ENCODE results near the gene ABHD17A. TPM values are rescaled to one million over a fixed set of nuclear protein-coding genes. Genes with fewer than 3 reads are reported as not detected.

ABHD17A gene
- total and polyA plus RNA-seq, 2 donors (not counting 1 experiment from before 2014, with no cell fraction given): 23.0 to 74.5 TPM

DNA sequence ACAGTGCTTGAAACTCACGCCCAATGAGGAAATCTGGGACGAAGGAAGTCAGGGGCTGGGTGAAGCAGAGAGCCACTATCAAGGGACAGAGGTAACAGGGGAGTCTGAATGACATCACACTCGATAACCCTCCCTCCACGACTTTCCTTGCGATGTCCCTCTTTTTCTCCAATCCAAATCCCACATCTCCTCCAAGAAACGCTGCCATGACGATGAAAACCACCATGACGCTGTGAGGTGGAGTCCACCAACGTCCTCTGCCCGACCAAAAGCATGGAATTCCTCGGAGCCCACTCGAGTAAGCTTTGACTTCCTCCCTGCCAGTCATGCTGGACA is 38.0 kb downstream of the ABHD17A start:
- DNase-seq (ENCODE audit: low read depth in 2 of 2): peak in 1 of 2 donors; percentile 50
- Histone ChIP-seq H3K9ac (ENCODE audit: insufficient read depth, low read length) (peak overlapping the region; percentile 100), H3K9me3 (ENCODE audit: control insufficient read depth, insufficient read depth, low read depth, low read length) (no peaks in the 10 kb centered on the region), H3K79me2 (ENCODE audit: control insufficient read depth, insufficient read depth, low read length) (peaks cover 57% of the 10 kb centered on the region), H3K4me1 (ENCODE audit: control insufficient read depth, extremely low read depth, insufficient read depth, low read length) (peaks cover 10% of the 10 kb centered on the region), H3K4me3 (replicated peaks in 1 of 4; ENCODE audit: control extremely low read depth in 1 of 4, insufficient read depth in 1 of 4, low read depth in 3 of 4, low read length in 4 of 4) (peak overlapping the region; percentile 81 to 91 (median 86)), H2AFZ (ENCODE audit: low read length) (no peak overlapping the region), H4K20me1 (ENCODE audit: control insufficient read depth, extremely low read depth, insufficient read depth, low read length) (no peaks in the 10 kb centered on the region), H3K27me3 (ENCODE audit: control insufficient read depth, insufficient read depth, low read length) (no peaks in the 10 kb centered on the region), H3K27ac (ENCODE audit: insufficient read depth, low read length) (peak overlapping the region; percentile 95), H3K4me2 (ENCODE audit: extremely low read depth, insufficient read depth, low read length) (peak overlapping the region; percentile 97), H3K36me3 (ENCODE audit: control insufficient read depth, insufficient read depth, low read length) (peaks cover 9% of the 10 kb centered on the region)
- no peak for TF ChIP-seq EZH2 (IDR thresholded peaks at IDR 0.05; ENCODE audit: low read length, missing control alignments)
- TF ChIP-seq, protein P1, sequence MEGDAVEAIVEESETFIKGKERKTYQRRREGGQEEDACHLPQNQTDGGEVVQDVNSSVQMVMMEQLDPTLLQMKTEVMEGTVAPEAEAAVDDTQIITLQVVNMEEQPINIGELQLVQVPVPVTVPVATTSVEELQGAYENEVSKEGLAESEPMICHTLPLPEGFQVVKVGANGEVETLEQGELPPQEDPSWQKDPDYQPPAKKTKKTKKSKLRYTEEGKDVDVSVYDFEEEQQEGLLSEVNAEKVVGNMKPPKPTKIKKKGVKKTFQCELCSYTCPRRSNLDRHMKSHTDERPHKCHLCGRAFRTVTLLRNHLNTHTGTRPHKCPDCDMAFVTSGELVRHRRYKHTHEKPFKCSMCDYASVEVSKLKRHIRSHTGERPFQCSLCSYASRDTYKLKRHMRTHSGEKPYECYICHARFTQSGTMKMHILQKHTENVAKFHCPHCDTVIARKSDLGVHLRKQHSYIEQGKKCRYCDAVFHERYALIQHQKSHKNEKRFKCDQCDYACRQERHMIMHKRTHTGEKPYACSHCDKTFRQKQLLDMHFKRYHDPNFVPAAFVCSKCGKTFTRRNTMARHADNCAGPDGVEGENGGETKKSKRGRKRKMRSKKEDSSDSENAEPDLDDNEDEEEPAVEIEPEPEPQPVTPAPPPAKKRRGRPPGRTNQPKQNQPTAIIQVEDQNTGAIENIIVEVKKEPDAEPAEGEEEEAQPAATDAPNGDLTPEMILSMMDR (conservative IDR thresholded peaks at IDR 0.05 in 1 of 2, IDR thresholded peaks at IDR 0.05 in 1 of 2; ENCODE audit: low read depth in 1 of 2, low read length in 2 of 2): no peak

DNA sequence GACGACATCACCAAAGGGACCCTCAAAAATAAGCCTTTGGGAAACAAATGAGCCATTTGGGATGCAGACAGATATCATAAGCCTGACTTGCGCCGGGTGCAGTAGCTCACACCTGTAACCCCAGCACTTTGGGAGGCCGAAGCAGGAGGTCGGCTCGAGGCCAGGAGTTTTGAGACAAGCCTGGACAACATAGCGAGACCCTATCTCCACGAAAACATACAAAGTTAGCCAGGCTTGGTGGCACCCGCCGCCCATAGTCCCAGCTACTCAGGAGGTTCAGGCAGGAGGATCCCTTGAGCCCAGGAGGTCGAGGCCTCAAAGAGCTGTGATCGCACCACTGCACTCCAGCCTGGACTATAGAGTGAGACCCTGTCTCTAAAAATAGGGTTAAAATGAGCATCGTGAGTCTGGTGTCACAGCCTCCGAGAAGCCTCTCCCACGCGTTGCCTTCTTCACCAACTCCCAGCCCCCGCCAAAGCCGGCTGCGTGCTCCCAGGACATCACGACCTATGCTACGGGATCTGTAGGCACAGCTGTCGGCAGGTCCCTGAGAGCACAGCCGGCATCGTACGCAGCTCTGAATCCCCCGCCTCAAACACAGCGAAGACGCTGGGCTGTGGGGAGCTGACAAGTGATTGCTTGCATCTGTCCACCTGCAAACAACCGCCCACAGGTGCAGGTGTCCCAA is 38.6 kb downstream of the ABHD17A start:
- TF ChIP-seq, protein P1 (conservative IDR thresholded peaks at IDR 0.05 in 1 of 2, IDR thresholded peaks at IDR 0.05 in 1 of 2; ENCODE audit: low read depth in 1 of 2, low read length in 2 of 2): no peak
- TF ChIP-seq EZH2 (IDR thresholded peaks at IDR 0.05; ENCODE audit: low read length, missing control alignments): no peak
- Histone ChIP-seq H3K4me1 (ENCODE audit: control insufficient read depth, extremely low read depth, insufficient read depth, low read length) (peaks cover 5% of the 10 kb centered on the region), H3K27ac (ENCODE audit: insufficient read depth, low read length) (peak overlapping the region; percentile 95), H2AFZ (ENCODE audit: low read length) (no peak overlapping the region), H3K9me3 (ENCODE audit: control insufficient read depth, insufficient read depth, low read depth, low read length) (no peaks in the 10 kb centered on the region), H3K9ac (ENCODE audit: insufficient read depth, low read length) (peak overlapping the region; percentile 26), H4K20me1 (ENCODE audit: control insufficient read depth, extremely low read depth, insufficient read depth, low read length) (no peaks in the 10 kb centered on the region), H3K79me2 (ENCODE audit: control insufficient read depth, insufficient read depth, low read length) (peaks cover 62% of the 10 kb centered on the region), H3K27me3 (ENCODE audit: control insufficient read depth, insufficient read depth, low read length) (no peaks in the 10 kb centered on the region), H3K4me2 (ENCODE audit: extremely low read depth, insufficient read depth, low read length) (peak overlapping the region; percentile 97), H3K4me3 (replicated peaks in 1 of 4; ENCODE audit: control extremely low read depth in 1 of 4, insufficient read depth in 1 of 4, low read depth in 3 of 4, low read length in 4 of 4) (peak overlapping the region; percentile 81 to 91 (median 86)), H3K36me3 (ENCODE audit: control insufficient read depth, insufficient read depth, low read length) (peaks cover 9% of the 10 kb centered on the region)
- no peak for DNase-seq (ENCODE audit: low read depth in 2 of 2)

DNA sequence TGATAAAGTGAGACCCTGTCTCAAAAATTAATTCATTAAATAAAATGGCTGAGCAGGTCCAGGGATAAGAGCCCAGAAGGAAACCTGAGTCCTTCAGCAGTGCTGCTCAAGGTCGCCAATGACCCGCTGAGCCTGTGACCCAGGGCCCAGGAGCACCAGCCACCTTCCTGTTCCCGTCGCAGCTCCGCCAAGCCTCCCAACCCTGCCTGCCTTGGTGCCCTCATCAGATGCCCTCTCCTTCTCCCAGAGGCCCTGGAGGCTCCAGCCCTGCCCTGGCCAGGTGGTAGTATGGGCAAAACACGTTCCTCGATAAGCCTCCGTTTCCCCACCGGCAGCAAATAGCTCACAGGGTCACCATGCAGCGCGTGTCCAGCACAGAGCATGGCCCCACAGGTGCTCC is 39.7 kb downstream of the ABHD17A start:
- Histone ChIP-seq H3K27me3 (ENCODE audit: control insufficient read depth, insufficient read depth, low read length) (no peaks in the 10 kb centered on the region), H3K9me3 (ENCODE audit: control insufficient read depth, insufficient read depth, low read depth, low read length) (no peaks in the 10 kb centered on the region), H3K9ac (ENCODE audit: insufficient read depth, low read length) (no peak overlapping the region), H2AFZ (ENCODE audit: low read length) (no peak overlapping the region), H3K27ac (ENCODE audit: insufficient read depth, low read length) (no peak overlapping the region), H3K79me2 (ENCODE audit: control insufficient read depth, insufficient read depth, low read length) (peaks cover 72% of the 10 kb centered on the region), H3K36me3 (ENCODE audit: control insufficient read depth, insufficient read depth, low read length) (peaks cover 9% of the 10 kb centered on the region), H3K4me2 (ENCODE audit: extremely low read depth, insufficient read depth, low read length) (no peak overlapping the region), H3K4me1 (ENCODE audit: control insufficient read depth, extremely low read depth, insufficient read depth, low read length) (peaks cover 5% of the 10 kb centered on the region), H3K4me3 (replicated peaks in 1 of 4; ENCODE audit: control extremely low read depth in 1 of 4, insufficient read depth in 1 of 4, low read depth in 3 of 4, low read length in 4 of 4) (no peak overlapping the region), H4K20me1 (ENCODE audit: control insufficient read depth, extremely low read depth, insufficient read depth, low read length) (no peaks in the 10 kb centered on the region)
- TF ChIP-seq, protein P1 (conservative IDR thresholded peaks at IDR 0.05 in 1 of 2, IDR thresholded peaks at IDR 0.05 in 1 of 2; ENCODE audit: low read depth in 1 of 2, low read length in 2 of 2): no peak
- no peak for DNase-seq (ENCODE audit: low read depth in 2 of 2)
